PC-9 (cell line): ENCODE results near the gene IFITM5. TPM values are rescaled to one million over a fixed set of nuclear protein-coding genes. Genes with fewer than 3 reads are reported as not detected.

Source experiments
- BruUV-seq: library from RNA; stranded (reverse); fragments of 400-500 nt; replicated peaks from 2 replicates; lab custom pipeline; 2021; lab: Mats Ljungman, UMichigan
- CTCF ChIA-PET: fragments of 300-600 bp; sonication (Branson Sonifier 250); formaldehyde crosslinking; loops from one replicate; lab custom pipeline; 2022; ENCODE audit warnings: antibody characterized with exemption; lab: Charles Lee
- POLR2A ChIA-PET: fragments of 300-600 bp; sonication (Branson Sonifier 250); formaldehyde crosslinking; loops from one replicate; lab custom pipeline; 2022; ENCODE audit warnings: antibody characterized with exemption; ENCODE audit not compliant: unreplicated experiment; lab: Charles Lee
- DNase-seq, 2 experiments: peaks; one replicate each; pipeline versions ENCODE4 v3.0.0 to v3.0.0-alpha.2; 2015 to 2022; ENCODE audit warnings: mixed read lengths in 1 of 2
- H2AFZ ChIP-seq: fragments of 200-600 bp; sonication (generic); 2 replicates; pipeline ENCODE4 v1.8.1; 2017; ENCODE audit warnings: antibody characterized with exemption
- H3F3A ChIP-seq: fragments of 200-600 bp; sonication (generic); 2 replicates; pipeline ENCODE4 v1.8.1; 2017; ENCODE audit warnings: antibody characterized with exemption, mild to moderate bottlenecking, low read depth; ENCODE audit not compliant: insufficient read depth
- H3K27ac ChIP-seq: fragments of 200-600 bp; sonication (generic); 2 replicates; pipeline ENCODE4 v1.6.1; 2016; ENCODE audit warnings: mixed run types
- H3K27me3 ChIP-seq: fragments of 200-600 bp; sonication (generic); 2 replicates; pipeline ENCODE4 v1.6.1; 2016; ENCODE audit warnings: low read depth, mixed run types; ENCODE audit not compliant: insufficient read depth
- H3K36me3 ChIP-seq: fragments of 200-600 bp; sonication (generic); 2 replicates; pipeline ENCODE4 v1.6.1; 2016; ENCODE audit warnings: low read depth, mixed run types
- H3K4me1 ChIP-seq: fragments of 200-600 bp; sonication (generic); replicated peaks from 2 replicates; pipeline ENCODE4 v1.6.1; 2016; ENCODE audit warnings: mixed run types; ENCODE audit not compliant: insufficient read depth
- H3K4me2 ChIP-seq: fragments of 200-600 bp; sonication (generic); 2 replicates; pipeline ENCODE4 v1.6.1; 2017; ENCODE audit warnings: mixed run types
- H3K4me3 ChIP-seq: fragments of 200-600 bp; sonication (generic); 2 replicates; pipeline ENCODE4 v1.6.1; 2016; ENCODE audit warnings: mixed run types
- H3K79me2 ChIP-seq: fragments of 200-600 bp; sonication (generic); 2 replicates; pipeline ENCODE4 v1.6.1; 2017; ENCODE audit warnings: low read depth, mixed run types
- H3K9me2 ChIP-seq: fragments of 200-600 bp; sonication (generic); 2 replicates; pipeline ENCODE4 v1.8.1; 2017; ENCODE audit warnings: mild to moderate bottlenecking; ENCODE audit not compliant: insufficient read depth
- H3K9me3 ChIP-seq: fragments of 200-600 bp; sonication (generic); 2 replicates; pipeline ENCODE4 v1.8.1; 2016; ENCODE audit warnings: low read depth; ENCODE audit not compliant: insufficient read depth
- H4K20me1 ChIP-seq: fragments of 200-600 bp; sonication (generic); 2 replicates; pipeline ENCODE4 v1.8.1; 2017; ENCODE audit not compliant: insufficient read depth
- EZH2 ChIP-seq: fragments of 200-600 bp; sonication (generic); IDR thresholded peaks from 2 replicates; pipeline ENCODE4 v1.8.0; 2017; ENCODE audit warnings: antibody characterized with exemption, low read depth
- intact Hi-C: fragments of 100-400 bp; cut with micrococcal nuclease; formaldehyde crosslinking; loops from one replicate; pipeline ENCODE4 v1.10.0; 2022; ENCODE audit not compliant: unreplicated experiment
- total RNA-seq: library from RNA; stranded (reverse); gene quantifications from 2 replicates; pipeline ENCODE4 v1.2.3, GENCODE V29; 2021
- TF ChIP-seq, protein P1 (sequence below): fragments of 200-600 bp; sonication (generic); conservative IDR thresholded peaks from 2 replicates; pipeline ENCODE4 v1.6.1; 2017; ENCODE audit warnings: mixed run types, antibody characterized with exemption, mild to moderate bottlenecking, moderate library complexity

IFITM5 gene
- total RNA-seq, 1 experiment from 2014 or later, result not detected

DNA sequence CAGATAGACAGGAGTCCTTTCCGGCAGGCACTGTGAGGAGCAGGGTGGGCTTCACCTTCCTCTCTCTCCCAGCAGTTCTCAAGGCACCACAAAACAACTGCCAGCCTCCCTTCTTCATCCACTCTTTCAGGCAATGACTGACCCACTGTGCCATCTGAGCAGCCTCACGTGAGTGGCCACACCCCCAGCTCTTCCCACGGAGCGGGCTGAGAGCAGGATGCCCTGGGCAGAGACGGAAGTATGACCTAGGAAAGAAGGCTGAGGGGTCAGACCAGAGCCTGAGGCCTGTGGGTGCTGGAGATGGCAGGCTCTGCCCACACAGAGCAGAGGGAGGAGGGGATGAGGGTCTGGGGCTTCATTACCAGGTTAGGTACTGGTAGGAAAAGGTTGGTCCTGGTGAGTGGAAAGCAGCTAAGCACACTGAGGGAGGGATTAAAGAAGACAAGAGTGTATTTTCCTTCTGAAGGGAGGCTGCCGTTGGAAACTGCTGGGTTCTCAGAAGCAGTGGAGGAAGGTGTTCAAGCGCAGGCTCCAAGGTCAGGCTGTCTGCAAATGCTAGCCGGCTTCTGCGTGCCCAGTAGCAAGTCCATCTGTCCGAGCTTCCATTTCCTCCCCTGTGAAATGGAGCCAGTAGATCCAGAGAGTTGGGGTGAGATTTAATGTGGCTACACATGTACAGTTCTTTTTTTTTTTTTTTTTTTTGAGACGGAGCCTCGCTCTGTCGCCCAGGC is 16.5 kb downstream of the IFITM5 start:
- Histone ChIP-seq H3K4me1 (no peaks in the 10 kb centered on the region), H3F3A (no peaks in the 10 kb centered on the region), H3K4me3 (no peak overlapping the region), H3K27ac (no peak overlapping the region), H3K9me3 (no peaks in the 10 kb centered on the region), H3K79me2 (no peaks in the 10 kb centered on the region), H3K27me3 (no peaks in the 10 kb centered on the region), H2AFZ (no peak overlapping the region), H3K36me3 (no peaks in the 10 kb centered on the region), H4K20me1 (no peaks in the 10 kb centered on the region), H3K9me2 (no peaks in the 10 kb centered on the region), H3K4me2 (no peak overlapping the region)
- intact Hi-C loops, result no loop called here
- ChIA-PET POLR2A (interaction anchor here (0.7 kb wide), 2 partner anchors 32 to 272 kb away, joined by 10 to 11 read pairs; no protein-coding TSS in a partner anchor), CTCF (no interaction called here)
- no TSS peak for BruUV-seq
- TF ChIP-seq, protein P1, sequence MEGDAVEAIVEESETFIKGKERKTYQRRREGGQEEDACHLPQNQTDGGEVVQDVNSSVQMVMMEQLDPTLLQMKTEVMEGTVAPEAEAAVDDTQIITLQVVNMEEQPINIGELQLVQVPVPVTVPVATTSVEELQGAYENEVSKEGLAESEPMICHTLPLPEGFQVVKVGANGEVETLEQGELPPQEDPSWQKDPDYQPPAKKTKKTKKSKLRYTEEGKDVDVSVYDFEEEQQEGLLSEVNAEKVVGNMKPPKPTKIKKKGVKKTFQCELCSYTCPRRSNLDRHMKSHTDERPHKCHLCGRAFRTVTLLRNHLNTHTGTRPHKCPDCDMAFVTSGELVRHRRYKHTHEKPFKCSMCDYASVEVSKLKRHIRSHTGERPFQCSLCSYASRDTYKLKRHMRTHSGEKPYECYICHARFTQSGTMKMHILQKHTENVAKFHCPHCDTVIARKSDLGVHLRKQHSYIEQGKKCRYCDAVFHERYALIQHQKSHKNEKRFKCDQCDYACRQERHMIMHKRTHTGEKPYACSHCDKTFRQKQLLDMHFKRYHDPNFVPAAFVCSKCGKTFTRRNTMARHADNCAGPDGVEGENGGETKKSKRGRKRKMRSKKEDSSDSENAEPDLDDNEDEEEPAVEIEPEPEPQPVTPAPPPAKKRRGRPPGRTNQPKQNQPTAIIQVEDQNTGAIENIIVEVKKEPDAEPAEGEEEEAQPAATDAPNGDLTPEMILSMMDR, result no peak
- TF ChIP-seq EZH2, result no peak
- DNase-seq, result no peak

DNA sequence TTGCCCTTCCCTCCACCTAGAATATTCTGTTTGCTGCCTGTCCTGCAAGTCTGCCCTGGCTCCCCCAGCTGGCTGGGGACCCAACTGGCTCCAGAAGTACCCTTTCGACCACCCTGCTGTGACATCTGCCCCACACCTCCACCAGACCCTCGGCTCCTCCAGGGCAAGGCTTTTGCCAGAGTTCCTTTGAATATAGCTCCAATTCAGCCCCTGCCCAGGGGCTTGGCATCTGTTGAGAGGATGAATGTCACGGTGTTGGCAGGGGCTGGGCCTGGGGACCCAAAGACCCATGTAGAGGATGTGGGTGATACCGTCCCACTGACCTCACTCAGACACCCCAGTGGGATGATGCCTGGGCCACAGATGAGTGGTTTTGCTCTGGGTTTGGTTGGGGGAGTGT is 17.2 kb downstream of the IFITM5 start:
- no peaks in the 10 kb centered on the region for H3K36me3 ChIP-seq
- no peak overlapping the region for H3K27ac ChIP-seq
- H3K9me3 ChIP-seq, result no peaks in the 10 kb centered on the region
- no peak for DNase-seq
- ChIA-PET POLR2A (no interaction called here), CTCF (no interaction called here)
- H3K4me3 ChIP-seq, result no peak overlapping the region
- no peaks in the 10 kb centered on the region for H3K27me3 ChIP-seq
- no TSS peak for BruUV-seq
- intact Hi-C loops, result no loop called here
- TF ChIP-seq, protein P1, result no peak
- H3F3A ChIP-seq, result no peaks in the 10 kb centered on the region
- H3K4me2 ChIP-seq, result no peak overlapping the region
- no peaks in the 10 kb centered on the region for H4K20me1 ChIP-seq
- H3K79me2 ChIP-seq, result no peaks in the 10 kb centered on the region
- no peak overlapping the region for H2AFZ ChIP-seq
- H3K9me2 ChIP-seq, result no peaks in the 10 kb centered on the region
- no peaks in the 10 kb centered on the region for H3K4me1 ChIP-seq

DNA sequence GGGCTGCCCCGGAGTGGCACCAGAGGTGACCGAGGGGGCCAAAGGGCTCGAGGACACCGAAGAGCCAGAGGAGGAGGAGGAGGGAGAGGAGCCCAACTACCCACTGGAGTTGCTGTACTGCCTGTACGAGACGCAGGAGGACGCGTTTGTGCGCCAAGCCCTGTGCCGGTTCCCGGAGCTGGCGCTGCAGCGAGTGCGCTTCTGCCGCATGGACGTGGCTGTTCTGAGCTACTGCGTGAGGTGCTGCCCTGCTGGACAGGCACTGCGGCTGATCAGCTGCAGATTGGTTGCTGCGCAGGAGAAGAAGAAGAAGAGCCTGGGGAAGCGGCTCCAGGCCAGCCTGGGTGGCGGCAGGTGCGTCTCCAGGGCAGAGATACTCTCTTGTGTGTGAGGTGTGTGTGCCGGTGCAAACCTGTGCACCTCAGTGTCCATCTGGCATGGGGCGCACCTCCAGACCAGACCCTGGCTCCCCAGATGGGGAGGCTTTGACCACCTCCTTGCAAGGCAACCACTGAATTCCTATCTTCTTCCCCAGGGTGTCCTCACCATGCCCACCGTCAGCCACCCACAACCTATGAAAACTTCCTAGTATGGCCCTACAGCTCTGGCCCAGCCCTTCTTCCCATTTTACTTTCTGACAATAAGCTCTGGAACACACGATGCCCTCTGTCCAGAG is 17.7 kb downstream of the IFITM5 start:
- Histone ChIP-seq H3K4me2 (no peak overlapping the region), H3K27me3 (no peaks in the 10 kb centered on the region), H3K4me1 (no peaks in the 10 kb centered on the region), H3K9me3 (no peaks in the 10 kb centered on the region), H4K20me1 (no peaks in the 10 kb centered on the region), H3F3A (no peaks in the 10 kb centered on the region), H3K36me3 (no peaks in the 10 kb centered on the region), H3K79me2 (no peaks in the 10 kb centered on the region), H3K9me2 (no peaks in the 10 kb centered on the region), H2AFZ (no peak overlapping the region), H3K27ac (no peak overlapping the region), H3K4me3 (no peak overlapping the region)
- no peak for TF ChIP-seq EZH2
- TF ChIP-seq, protein P1, result no peak
- ChIA-PET POLR2A (no interaction called here), CTCF (no interaction called here)
- BruUV-seq, result no TSS peak
- intact Hi-C loops, result no loop called here
- DNase-seq, result no peak
